Measurements from ENCODE around the gene TGFB2.

The TGFB2 gene

DNA sequence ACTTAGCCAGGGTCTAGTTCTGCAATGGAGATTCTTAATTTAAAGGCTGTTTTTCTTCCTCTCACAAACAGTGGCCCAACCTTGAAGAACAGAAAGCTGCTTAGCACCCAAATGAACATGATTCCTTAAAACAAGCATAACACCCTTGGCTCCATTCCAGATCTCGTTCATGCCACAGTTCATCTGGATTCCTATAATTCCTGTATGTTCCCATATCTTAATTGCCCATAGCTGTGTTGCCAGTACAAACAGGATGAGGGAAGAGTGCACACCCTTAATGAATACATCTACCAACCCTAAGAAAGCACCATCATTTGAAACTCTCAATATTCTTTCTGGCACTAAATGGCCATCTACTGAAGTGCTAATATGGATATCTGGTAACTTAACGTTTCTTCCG is 45.5 kb downstream of the TGFB2 start:
- no peak for DNase-seq
- Mint-ChIP-seq H3K9me3 (peaks cover 4% of the 10 kb centered on the region), H3K4me1 (peaks cover 23% of the 10 kb centered on the region), H3K36me3 (ENCODE audit: low read depth) (no peaks in the 10 kb centered on the region), H3K27ac (no peak overlapping the region), H3K27me3 (ENCODE audit: low read depth, poor library complexity) (peaks cover 3% of the 10 kb centered on the region), H3K4me3 (no peak overlapping the region)
- TF ChIP-seq, protein P1, sequence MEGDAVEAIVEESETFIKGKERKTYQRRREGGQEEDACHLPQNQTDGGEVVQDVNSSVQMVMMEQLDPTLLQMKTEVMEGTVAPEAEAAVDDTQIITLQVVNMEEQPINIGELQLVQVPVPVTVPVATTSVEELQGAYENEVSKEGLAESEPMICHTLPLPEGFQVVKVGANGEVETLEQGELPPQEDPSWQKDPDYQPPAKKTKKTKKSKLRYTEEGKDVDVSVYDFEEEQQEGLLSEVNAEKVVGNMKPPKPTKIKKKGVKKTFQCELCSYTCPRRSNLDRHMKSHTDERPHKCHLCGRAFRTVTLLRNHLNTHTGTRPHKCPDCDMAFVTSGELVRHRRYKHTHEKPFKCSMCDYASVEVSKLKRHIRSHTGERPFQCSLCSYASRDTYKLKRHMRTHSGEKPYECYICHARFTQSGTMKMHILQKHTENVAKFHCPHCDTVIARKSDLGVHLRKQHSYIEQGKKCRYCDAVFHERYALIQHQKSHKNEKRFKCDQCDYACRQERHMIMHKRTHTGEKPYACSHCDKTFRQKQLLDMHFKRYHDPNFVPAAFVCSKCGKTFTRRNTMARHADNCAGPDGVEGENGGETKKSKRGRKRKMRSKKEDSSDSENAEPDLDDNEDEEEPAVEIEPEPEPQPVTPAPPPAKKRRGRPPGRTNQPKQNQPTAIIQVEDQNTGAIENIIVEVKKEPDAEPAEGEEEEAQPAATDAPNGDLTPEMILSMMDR (IDR thresholded peaks at IDR 0.05) = no peak

DNA sequence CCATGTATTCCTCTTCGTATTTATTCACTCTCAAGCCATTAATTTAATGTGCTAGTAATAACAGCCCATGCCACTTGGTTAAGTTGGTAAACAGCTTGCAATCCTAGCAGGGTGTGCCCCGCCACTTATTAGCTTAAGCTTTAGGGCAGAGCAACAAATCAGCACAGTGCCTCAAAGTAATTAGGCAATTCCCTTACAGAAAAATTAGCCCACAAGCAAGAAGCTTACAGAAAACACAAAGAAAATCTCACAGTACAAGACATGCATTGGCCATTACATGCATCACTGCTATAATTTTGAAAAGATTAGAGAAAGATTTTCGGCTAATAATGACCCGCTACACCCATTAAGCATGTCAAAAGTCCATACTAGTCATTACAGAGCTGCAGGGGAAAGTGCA is 47.6 kb downstream of the TGFB2 start:
- no peak overlapping the region for H3K27ac Mint-ChIP-seq
- H3K27me3 Mint-ChIP-seq (ENCODE audit: low read depth, poor library complexity) = peaks cover 4% of the 10 kb centered on the region
- H3K36me3 Mint-ChIP-seq (ENCODE audit: low read depth) = peaks cover 3% of the 10 kb centered on the region
- no peak for DNase-seq
- peaks cover 8% of the 10 kb centered on the region for H3K9me3 Mint-ChIP-seq
- no peak overlapping the region for H3K4me3 Mint-ChIP-seq
- TF ChIP-seq, protein P1 (IDR thresholded peaks at IDR 0.05) = no peak
- H3K4me1 Mint-ChIP-seq = peaks cover 27% of the 10 kb centered on the region

DNA sequence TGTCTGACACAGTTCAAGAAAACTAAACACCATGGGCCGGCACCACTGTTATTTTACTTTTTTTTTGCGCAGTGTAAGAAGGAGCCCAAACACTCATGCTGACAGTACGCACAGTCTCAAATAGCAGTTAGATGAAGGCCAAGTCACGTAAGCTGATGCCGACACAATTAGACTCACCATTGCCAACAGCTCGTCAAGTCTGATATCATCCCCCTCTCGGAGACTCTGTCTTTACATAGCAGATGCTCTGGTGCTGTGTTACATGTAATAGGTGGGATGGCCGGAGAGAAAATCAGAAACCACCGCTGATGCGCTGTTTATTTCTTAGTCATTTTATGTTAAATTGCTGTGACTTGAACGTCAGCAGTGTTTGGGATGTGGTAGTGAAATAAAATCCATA is 49.3 kb downstream of the TGFB2 start:
- TF ChIP-seq, protein P1 (IDR thresholded peaks at IDR 0.05) = no peak
- Mint-ChIP-seq H3K4me3 (no peak overlapping the region), H3K9me3 (peaks cover 9% of the 10 kb centered on the region)

DNA sequence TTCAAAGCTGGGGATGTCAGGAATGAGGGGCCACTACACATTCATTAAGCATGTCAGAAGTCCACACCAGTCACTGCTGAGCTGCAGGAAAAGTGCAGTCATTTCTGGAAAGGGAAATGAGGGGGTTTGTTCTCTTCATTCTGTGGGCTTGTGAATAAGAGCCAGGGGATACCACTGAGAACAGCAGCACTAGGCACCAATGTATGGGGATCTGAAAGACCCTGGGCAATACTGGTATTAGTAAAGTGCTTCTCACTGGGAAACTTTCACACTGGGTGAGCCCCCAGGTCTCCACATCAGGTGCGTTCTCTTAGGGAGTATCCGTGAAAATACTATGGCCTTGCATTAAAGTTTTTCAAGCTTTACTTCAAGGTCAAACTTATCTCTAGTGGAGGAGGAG is 49.9 kb downstream of the TGFB2 start:
- Mint-ChIP-seq H3K27ac (peak overlapping the region; percentile 78), H3K4me1 (peaks cover 31% of the 10 kb centered on the region), H3K27me3 (ENCODE audit: low read depth, poor library complexity) (peaks cover 4% of the 10 kb centered on the region), H3K4me3 (no peak overlapping the region), H3K36me3 (ENCODE audit: low read depth) (peaks cover 11% of the 10 kb centered on the region), H3K9me3 (peaks cover 13% of the 10 kb centered on the region)
- DNase-seq = no peak
- TF ChIP-seq, protein P1 (IDR thresholded peaks at IDR 0.05) = no peak

More for the DNA sequence above, 49.3 kb downstream of the TGFB2 start:
- no peak for DNase-seq
- Mint-ChIP-seq H3K4me1 (peaks cover 31% of the 10 kb centered on the region), H3K27me3 (ENCODE audit: low read depth, poor library complexity) (peaks cover 4% of the 10 kb centered on the region), H3K27ac (peak overlapping the region; percentile 78), H3K36me3 (ENCODE audit: low read depth) (peaks cover 6% of the 10 kb centered on the region)

DNA sequence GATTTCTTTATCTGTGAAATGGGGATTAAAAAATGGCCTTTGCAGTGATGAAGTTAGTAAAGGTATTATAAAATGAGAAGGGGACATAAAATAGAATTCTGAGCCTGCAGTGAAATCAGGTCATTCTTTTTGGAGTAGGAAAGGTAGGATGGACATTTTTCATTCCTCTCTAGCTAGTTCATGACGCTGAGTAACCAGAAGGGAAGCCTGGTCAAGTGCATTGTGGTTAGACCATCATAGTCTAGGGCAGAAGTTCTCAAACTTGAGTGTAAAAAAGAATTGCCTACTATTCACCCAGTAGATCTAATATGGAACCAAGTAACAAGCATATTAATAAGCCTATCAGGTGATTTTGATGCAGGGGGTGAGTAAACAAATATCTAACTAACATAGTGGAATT is 50.8 kb downstream of the TGFB2 start:
- no peak overlapping the region for H3K4me3 Mint-ChIP-seq
- TF ChIP-seq, protein P1 (IDR thresholded peaks at IDR 0.05) = no peak

DNA sequence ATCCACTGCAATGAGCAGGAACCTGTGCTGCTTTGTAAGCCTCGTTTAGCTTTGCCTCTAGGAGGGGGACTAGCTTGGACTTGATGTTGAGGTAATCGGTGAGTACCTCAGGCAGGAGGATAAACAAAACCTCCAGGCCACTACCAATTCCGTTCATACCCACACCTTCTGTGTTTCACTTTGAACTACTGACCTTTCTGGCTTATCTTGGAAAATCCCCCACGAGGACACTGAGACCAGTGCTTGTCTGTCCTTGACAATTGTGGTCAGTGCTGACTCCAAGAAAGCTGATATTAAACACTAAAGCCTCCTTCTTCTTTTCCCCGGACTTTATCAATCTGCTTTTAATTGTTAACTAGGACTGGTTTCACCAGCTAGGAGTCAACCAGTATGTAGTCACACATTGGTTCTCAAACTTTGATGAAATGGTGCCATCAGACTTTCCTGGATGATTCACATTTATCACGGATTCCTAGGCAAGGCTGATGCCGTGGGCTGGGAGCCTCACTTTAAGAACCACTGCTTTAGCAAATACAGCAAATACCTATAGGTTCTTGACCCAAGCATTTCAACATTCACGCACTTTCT is 52.7 kb downstream of the TGFB2 start:
- no peak for DNase-seq
- Mint-ChIP-seq H3K4me3 (no peak overlapping the region), H3K36me3 (ENCODE audit: low read depth) (peaks cover 25% of the 10 kb centered on the region), H3K27me3 (ENCODE audit: low read depth, poor library complexity) (peaks cover 4% of the 10 kb centered on the region), H3K9me3 (peaks cover 19% of the 10 kb centered on the region), H3K4me1 (peaks cover 56% of the 10 kb centered on the region), H3K27ac (peak overlapping the region; percentile 62)
- TF ChIP-seq, protein P1 (IDR thresholded peaks at IDR 0.05) = no peak

More for the DNA sequence above, 50.8 kb downstream of the TGFB2 start:
- DNase-seq = no peak
- Mint-ChIP-seq H3K27ac (no peak overlapping the region), H3K9me3 (peaks cover 22% of the 10 kb centered on the region), H3K4me1 (peaks cover 37% of the 10 kb centered on the region), H3K27me3 (ENCODE audit: low read depth, poor library complexity) (peaks cover 4% of the 10 kb centered on the region), H3K36me3 (ENCODE audit: low read depth) (peaks cover 20% of the 10 kb centered on the region)
